ENCODE data around the gene FAM171A1. TPM values are rescaled to one million over a fixed set of nuclear protein-coding genes. Genes with fewer than 3 reads are reported as not detected.

FAM171A1 gene
- total RNA-seq, 1 experiment from 2014 or later, result 26.3 TPM

DNA sequence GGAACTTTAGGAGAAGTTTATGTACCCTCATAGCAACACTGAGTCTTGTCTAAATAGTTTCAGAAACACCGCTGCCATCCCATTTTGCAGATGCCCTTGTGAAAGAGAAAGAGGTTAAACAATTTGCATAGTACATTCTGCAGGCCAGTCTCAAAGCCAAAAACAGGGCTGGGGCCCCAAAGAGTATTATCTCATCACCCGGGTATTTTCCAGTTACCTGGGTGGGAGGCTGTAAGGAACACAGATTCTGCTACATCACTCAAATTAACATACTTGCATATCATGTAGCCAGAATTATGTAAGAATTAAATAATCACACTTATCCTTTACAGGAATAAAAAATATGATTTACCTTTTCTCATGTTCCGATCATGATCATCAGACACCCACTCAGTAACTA is 3.1 kb upstream of the FAM171A1 start:
- H3K4me1 Mint-ChIP-seq (ENCODE audit: low read depth, unreplicated experiment), result peaks cover 9% of the 10 kb centered on the region
- intact Hi-C loops (cut with micrococcal nuclease; ENCODE audit: unreplicated experiment), result loop anchor here (5.0 kb wide), 1 partner anchor 207 kb away; the partner anchor contains the start of gene NMT2
- no peak overlapping the region for H3K4me3 Mint-ChIP-seq (ENCODE audit: unreplicated experiment)
- CTCF ChIA-PET, result no interaction called here
- H3K27ac Mint-ChIP-seq (ENCODE audit: unreplicated experiment), result no peak overlapping the region
- no peaks in the 10 kb centered on the region for H3K36me3 ChIP-seq (ENCODE audit: control insufficient read depth, insufficient read depth, low read length)
- peaks cover 5% of the 10 kb centered on the region for H3K27me3 Mint-ChIP-seq (ENCODE audit: insufficient read depth, unreplicated experiment)
- H3K4me1 ChIP-seq, result peaks cover 9% of the 10 kb centered on the region
- H3K27me3 ChIP-seq (replicated peaks; ENCODE audit: control insufficient read depth, insufficient read depth, low read length), result peaks cover 1% of the 10 kb centered on the region; the same call in 1 of the 2 replicates
- H3K4me3 ChIP-seq (ENCODE audit: low read depth, low read length), result no peak overlapping the region
- no TSS peak for BruUV-seq (replicated peaks)
- TF ChIP-seq CTCF (IDR thresholded peaks at IDR 0.05; ENCODE audit: insufficient read depth in 1 of 2, low read depth in 1 of 2, low read length in 1 of 2, severe bottlenecking in 1 of 2, unreplicated experiment in 1 of 2), result no peak
- POLR2A ChIA-PET, result no interaction called here
- no peaks in the 10 kb centered on the region for H3K36me3 Mint-ChIP-seq (ENCODE audit: insufficient read depth, unreplicated experiment)
- DNase-seq, result no peak
- no peaks in the 10 kb centered on the region for H3K9me3 ChIP-seq
- H3K9me3 Mint-ChIP-seq (ENCODE audit: unreplicated experiment), result no peaks in the 10 kb centered on the region

GRCh38 chr10:15373199-15373598 is 2.1 kb upstream of the FAM171A1 start:
- intact Hi-C loops (cut with micrococcal nuclease; ENCODE audit: unreplicated experiment), result loop anchor here (5.0 kb wide), 1 partner anchor 206 kb away; the partner anchor contains the start of gene NMT2
- Mint-ChIP-seq H3K4me1 (ENCODE audit: low read depth, unreplicated experiment) (peaks cover 11% of the 10 kb centered on the region), H3K9me3 (ENCODE audit: unreplicated experiment) (no peaks in the 10 kb centered on the region), H3K27ac (ENCODE audit: unreplicated experiment) (no peak overlapping the region), H3K4me3 (ENCODE audit: unreplicated experiment) (no peak overlapping the region), H3K36me3 (ENCODE audit: insufficient read depth, unreplicated experiment) (no peaks in the 10 kb centered on the region), H3K27me3 (ENCODE audit: insufficient read depth, unreplicated experiment) (peaks cover 5% of the 10 kb centered on the region)
- POLR2A ChIA-PET, result no interaction called here
- H3K4me1 ChIP-seq, result peaks cover 9% of the 10 kb centered on the region
- DNase-seq, result no peak
- peaks cover 1% of the 10 kb centered on the region for H3K27me3 ChIP-seq (replicated peaks; ENCODE audit: control insufficient read depth, insufficient read depth, low read length)
- BruUV-seq (replicated peaks), result no TSS peak
- no peaks in the 10 kb centered on the region for H3K36me3 ChIP-seq (ENCODE audit: control insufficient read depth, insufficient read depth, low read length)
- CTCF ChIA-PET, result no interaction called here
- H3K9me3 ChIP-seq, result no peaks in the 10 kb centered on the region
- no peak overlapping the region for H3K4me3 ChIP-seq (ENCODE audit: low read depth, low read length)
- no peak for TF ChIP-seq CTCF (IDR thresholded peaks at IDR 0.05; ENCODE audit: insufficient read depth in 1 of 2, low read depth in 1 of 2, low read length in 1 of 2, severe bottlenecking in 1 of 2, unreplicated experiment in 1 of 2)

- Histone ChIP-seq H3K4me1 (peaks cover 9% of the 10 kb centered on the region), H3K4me3 (ENCODE audit: low read depth, low read length) (peak overlapping the region; percentile 66), H3K27me3 (replicated peaks; ENCODE audit: control insufficient read depth, insufficient read depth, low read length) (peaks cover 1% of the 10 kb centered on the region), H3K9me3 (no peaks in the 10 kb centered on the region), H3K36me3 (ENCODE audit: control insufficient read depth, insufficient read depth, low read length) (no peaks in the 10 kb centered on the region)
- peak; percentile 38 to 56 for DNase-seq
- no peak for TF ChIP-seq CTCF (IDR thresholded peaks at IDR 0.05; ENCODE audit: insufficient read depth in 1 of 2, low read depth in 1 of 2, low read length in 1 of 2, severe bottlenecking in 1 of 2, unreplicated experiment in 1 of 2)
- Mint-ChIP-seq H3K27ac (ENCODE audit: unreplicated experiment) (peak overlapping the region; percentile 90), H3K9me3 (ENCODE audit: unreplicated experiment) (no peaks in the 10 kb centered on the region), H3K4me1 (ENCODE audit: low read depth, unreplicated experiment) (peaks cover 11% of the 10 kb centered on the region), H3K36me3 (ENCODE audit: insufficient read depth, unreplicated experiment) (no peaks in the 10 kb centered on the region), H3K4me3 (ENCODE audit: unreplicated experiment) (peak overlapping the region; percentile 87), H3K27me3 (ENCODE audit: insufficient read depth, unreplicated experiment) (peaks cover 5% of the 10 kb centered on the region)
- ChIA-PET POLR2A (interaction anchor here (0.7 kb wide), 1 partner anchor 36 kb away, joined by 3 read pairs; no protein-coding TSS in a partner anchor), CTCF (interaction anchor here (0.6 to 1.3 kb wide), 6 partner anchors 24 to 203 kb away, joined by 3 to 14 read pairs (median 4); partner anchors contain the start of gene NMT2)
- intact Hi-C loops (cut with micrococcal nuclease; ENCODE audit: unreplicated experiment), result loop anchor here (2.0 to 5.0 kb wide), 2 partner anchors 108 to 203 kb away; partner anchors contain the start of gene NMT2
- BruUV-seq (replicated peaks), result no TSS peak
Observed at GRCh38 chr10:15370212-15370855, 755 bp downstream of the FAM171A1 start.
